ENCODE measurements around the gene ADRA2C. TPM values are rescaled to one million over a fixed set of nuclear protein-coding genes. Genes with fewer than 3 reads are reported as not detected.

ADRA2C gene
- 10 to 100 TPM in 3 of 9 donors, 1 to 10 TPM in 6; 1.1 to 34.0 (median 4.9) TPM for total RNA-seq
- 1 to 10 TPM; 1.2 to 9.2 (median 5.7) TPM for polyA plus RNA-seq
- long read RNA-seq, donor 1, partial matches to known transcripts: 0 of 2 reads
- long read RNA-seq, donor 1, other reads (novel, unspliced or antisense): 0 of 2 reads
- long read RNA-seq, donor 2: 0 reads
- long read RNA-seq, donor 3, partial matches to known transcripts: 0 of 1 reads
- long read RNA-seq, donor 3, other reads (novel, unspliced or antisense): 0 of 1 reads
- long read RNA-seq, donor 4: 0 reads
- long read RNA-seq, donor 5, transcript ADRA2C-201 (1 exons, 2,129 nt): major isoform, 11 of 11 reads
- long read RNA-seq, donor 5, partial matches to known transcripts: 0 of 11 reads
- long read RNA-seq, donor 5, other reads (novel, unspliced or antisense): 0 of 11 reads
- long read RNA-seq, donor 6: 0 reads
- long read RNA-seq, donor 7: 0 reads
- long read RNA-seq, donor 8, partial matches to known transcripts: 0 of 1 reads
- long read RNA-seq, donor 8, other reads (novel, unspliced or antisense): 0 of 1 reads
- long read RNA-seq, donor 9: 0 reads
- long read RNA-seq, donor 10: 0 reads

DNA sequence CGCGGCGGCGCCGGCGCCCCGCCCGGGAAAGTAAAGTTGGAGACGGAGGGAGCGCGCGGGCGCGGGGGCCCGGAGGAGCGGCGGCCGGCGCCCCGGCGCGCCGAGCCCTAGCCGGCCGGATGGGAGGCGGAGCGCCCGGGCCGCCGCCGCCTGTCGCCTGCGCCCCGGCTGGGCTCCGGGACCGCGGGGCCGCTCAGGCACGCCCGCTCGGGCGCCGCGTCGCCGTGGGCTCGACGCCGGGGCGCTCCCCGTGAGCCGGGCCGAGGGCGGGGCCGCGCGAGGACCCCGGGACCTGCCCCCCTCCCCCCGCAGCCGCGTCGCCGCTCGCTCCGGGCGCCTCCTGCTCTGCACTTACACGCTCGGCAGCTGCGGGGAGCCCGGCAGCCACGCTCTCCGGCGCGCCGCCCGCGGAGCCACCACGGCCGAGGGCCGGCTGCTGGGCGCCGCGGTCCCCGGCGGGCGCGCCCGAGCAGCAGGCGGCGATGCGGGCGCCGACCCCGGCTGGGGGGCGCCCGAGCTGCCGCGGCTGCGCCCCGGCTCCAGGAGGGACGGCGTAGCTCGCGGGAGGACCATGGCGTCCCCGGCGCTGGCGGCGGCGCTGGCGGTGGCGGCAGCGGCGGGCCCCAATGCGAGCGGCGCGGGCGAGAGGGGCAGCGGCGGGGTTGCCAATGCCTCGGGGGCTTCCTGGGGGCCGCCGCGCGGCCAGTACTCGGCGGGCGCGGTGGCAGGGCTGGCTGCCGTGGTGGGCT, at the start of gene ADRA2C:
ADRA2C (plus strand) TSS at position 350 of the 749 bp plus-strand sequence; CDS start at position 572, 222 bp downstream.
- Histone ChIP-seq H3K9me3 (replicated peaks in 1 of 3) (no peaks in the 10 kb centered on the region), H3K27me3 (peaks cover 26% of the 10 kb centered on the region), H3K27ac (peak within 1 kb of the TSS in 1 of 5 donors; percentile 68), H3K4me1 (replicated peaks in 1 of 2) (peaks cover 0 to 3% of the 10 kb centered on the region in 2 donors), H3K4me3 (peak within 1 kb of the TSS in 1 of 4 donors; percentile 41), H3K36me3 (replicated peaks in 1 of 2) (no peaks in the 10 kb centered on the region)
- WGBS, 4 donors: 0 to 1% methylated on average over 110 to 131 of the region's 131 CpGs; no CpG with 5 or more reads in 2 of the 4 donors
- TF ChIP-seq, protein P1, sequence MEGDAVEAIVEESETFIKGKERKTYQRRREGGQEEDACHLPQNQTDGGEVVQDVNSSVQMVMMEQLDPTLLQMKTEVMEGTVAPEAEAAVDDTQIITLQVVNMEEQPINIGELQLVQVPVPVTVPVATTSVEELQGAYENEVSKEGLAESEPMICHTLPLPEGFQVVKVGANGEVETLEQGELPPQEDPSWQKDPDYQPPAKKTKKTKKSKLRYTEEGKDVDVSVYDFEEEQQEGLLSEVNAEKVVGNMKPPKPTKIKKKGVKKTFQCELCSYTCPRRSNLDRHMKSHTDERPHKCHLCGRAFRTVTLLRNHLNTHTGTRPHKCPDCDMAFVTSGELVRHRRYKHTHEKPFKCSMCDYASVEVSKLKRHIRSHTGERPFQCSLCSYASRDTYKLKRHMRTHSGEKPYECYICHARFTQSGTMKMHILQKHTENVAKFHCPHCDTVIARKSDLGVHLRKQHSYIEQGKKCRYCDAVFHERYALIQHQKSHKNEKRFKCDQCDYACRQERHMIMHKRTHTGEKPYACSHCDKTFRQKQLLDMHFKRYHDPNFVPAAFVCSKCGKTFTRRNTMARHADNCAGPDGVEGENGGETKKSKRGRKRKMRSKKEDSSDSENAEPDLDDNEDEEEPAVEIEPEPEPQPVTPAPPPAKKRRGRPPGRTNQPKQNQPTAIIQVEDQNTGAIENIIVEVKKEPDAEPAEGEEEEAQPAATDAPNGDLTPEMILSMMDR (IDR thresholded peaks at IDR 0.05): no peak
- TF ChIP-seq POLR2A (IDR thresholded peaks at IDR 0.05): no peak
- DNase-seq: peak in 3 of 7 donors; percentile 25 to 38 (median 32)
- intact Hi-C loops (cut with DNase I): loop anchor here in 1 of 2 donors (5.0 kb wide), 1 partner anchor 111 kb away; no protein-coding TSS in a partner anchor

DNA sequence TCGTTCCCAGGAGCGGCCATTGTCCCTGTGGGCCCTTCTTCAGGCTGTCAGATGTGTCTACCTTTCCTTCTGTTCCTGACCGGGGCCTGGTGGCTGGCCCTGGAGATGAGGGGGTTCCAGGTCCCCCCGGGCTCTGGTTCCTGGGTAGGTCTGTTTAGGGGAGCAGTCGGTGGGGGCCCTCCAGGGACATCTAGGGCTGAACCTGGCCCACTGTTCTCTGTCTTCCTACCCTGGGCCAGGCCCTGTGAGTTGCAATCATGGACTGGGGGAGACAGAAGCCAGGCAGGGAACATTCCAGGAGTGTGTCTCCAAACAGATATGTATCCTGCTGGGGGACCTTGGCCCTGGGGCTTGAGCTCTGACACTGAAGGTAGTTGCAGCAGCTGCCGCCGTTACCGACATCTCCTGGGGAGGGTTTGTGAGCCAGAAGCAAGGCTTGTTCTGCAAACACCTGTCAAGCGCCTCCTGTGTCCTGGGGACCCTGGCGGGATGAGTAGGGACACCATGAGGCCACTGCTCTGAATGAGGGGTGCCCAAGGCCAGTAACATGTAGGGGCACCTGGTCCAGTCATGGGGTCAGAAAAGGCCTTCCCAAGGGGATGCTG, 49.5 kb upstream of the ADRA2C start:
- no peaks in the 10 kb centered on the region for H3K4me1 ChIP-seq (replicated peaks in 1 of 2)
- no peak overlapping the region for H3K4me3 ChIP-seq
- no peak overlapping the region for H3K27ac ChIP-seq
- DNase-seq: no peak
- TF ChIP-seq POLR2A (IDR thresholded peaks at IDR 0.05): no peak
- TF ChIP-seq, protein P1 (IDR thresholded peaks at IDR 0.05): no peak
- H3K27me3 ChIP-seq: no peaks in the 10 kb centered on the region
- intact Hi-C loops (cut with DNase I): no loop called here
- H3K9me3 ChIP-seq (replicated peaks in 1 of 3): no peaks in the 10 kb centered on the region
- H3K36me3 ChIP-seq (replicated peaks in 1 of 2): no peaks in the 10 kb centered on the region
- 79 to 89% (median 81%) methylated on average over 7 to 10 of the region's 10 CpGs for WGBS, 4 donors

DNA sequence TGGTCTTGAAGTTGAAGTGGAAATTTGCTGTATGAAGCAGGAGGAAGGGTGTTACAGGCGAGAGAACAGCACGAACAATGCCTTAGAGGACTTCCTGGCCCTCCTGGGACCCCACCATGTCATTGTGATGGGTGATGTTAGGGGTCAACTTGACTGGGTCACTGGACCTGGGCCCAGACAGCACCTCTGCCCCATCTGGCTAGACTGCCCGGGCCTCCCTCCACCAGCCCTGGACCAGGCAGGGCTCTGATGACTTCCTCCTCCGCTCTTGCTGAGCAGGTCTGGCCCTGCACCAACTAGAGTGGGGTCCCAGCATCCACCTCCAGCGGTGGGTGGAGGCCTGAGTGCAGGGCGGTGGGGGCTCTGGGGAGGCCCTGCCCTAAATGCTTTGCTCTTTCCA, 48.9 kb upstream of the ADRA2C start:
- H3K27ac ChIP-seq: no peak overlapping the region
- no peaks in the 10 kb centered on the region for H3K27me3 ChIP-seq
- H3K9me3 ChIP-seq (replicated peaks in 1 of 3): no peaks in the 10 kb centered on the region
- H3K36me3 ChIP-seq (replicated peaks in 1 of 2): no peaks in the 10 kb centered on the region
- 68 to 86% (median 76%) methylated on average over 5 to 6 of the region's 6 CpGs for WGBS, 4 donors
- no peaks in the 10 kb centered on the region for H3K4me1 ChIP-seq (replicated peaks in 1 of 2)
- intact Hi-C loops (cut with DNase I): no loop called here
- no peak overlapping the region for H3K4me3 ChIP-seq
- TF ChIP-seq POLR2A (IDR thresholded peaks at IDR 0.05): no peak
- TF ChIP-seq, protein P1 (IDR thresholded peaks at IDR 0.05): no peak
- no peak for DNase-seq

DNA sequence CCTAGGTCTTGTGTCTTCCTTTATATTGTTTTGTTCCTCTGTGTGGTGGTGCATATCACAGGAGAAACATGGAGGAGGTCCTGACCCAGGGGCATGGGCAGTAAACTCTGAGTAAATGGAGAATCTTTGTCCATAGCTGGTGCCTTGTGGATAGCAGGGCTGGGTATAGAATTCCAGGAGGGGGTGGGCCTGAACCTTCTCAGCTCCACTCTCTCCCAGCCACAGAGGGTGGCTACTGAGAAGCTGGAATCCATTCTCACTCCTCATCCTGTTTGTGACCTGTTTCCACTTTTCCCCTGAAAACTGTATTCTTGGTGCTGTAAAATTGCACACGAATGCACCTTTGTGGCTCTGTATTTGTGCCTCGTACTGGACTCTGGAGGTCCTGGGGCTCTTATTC, 47.7 kb upstream of the ADRA2C start:
- DNase-seq: no peak
- no peaks in the 10 kb centered on the region for H3K4me1 ChIP-seq (replicated peaks in 1 of 2)
- H3K27me3 ChIP-seq: peaks cover 12% of the 10 kb centered on the region
- H3K9me3 ChIP-seq (replicated peaks in 1 of 3): no peaks in the 10 kb centered on the region
- TF ChIP-seq, protein P1 (IDR thresholded peaks at IDR 0.05): no peak
- TF ChIP-seq POLR2A (IDR thresholded peaks at IDR 0.05): no peak
- intact Hi-C loops (cut with DNase I): no loop called here
- no peak overlapping the region for H3K4me3 ChIP-seq
- WGBS, 4 donors: 60 to 84% (median 79%) methylated on average over 2 of the region's 2 CpGs
- H3K27ac ChIP-seq: no peak overlapping the region
- H3K36me3 ChIP-seq (replicated peaks in 1 of 2): no peaks in the 10 kb centered on the region

Measured in adrenal gland (tissue), 19 donors.